ENCODE data around the gene ANKRD9. TPM values are rescaled to one million over a fixed set of nuclear protein-coding genes. Genes with fewer than 3 reads are reported as not detected.

ANKRD9 gene
- total RNA-seq, 1 donor from 2014 or later, result 34.6 TPM

DNA sequence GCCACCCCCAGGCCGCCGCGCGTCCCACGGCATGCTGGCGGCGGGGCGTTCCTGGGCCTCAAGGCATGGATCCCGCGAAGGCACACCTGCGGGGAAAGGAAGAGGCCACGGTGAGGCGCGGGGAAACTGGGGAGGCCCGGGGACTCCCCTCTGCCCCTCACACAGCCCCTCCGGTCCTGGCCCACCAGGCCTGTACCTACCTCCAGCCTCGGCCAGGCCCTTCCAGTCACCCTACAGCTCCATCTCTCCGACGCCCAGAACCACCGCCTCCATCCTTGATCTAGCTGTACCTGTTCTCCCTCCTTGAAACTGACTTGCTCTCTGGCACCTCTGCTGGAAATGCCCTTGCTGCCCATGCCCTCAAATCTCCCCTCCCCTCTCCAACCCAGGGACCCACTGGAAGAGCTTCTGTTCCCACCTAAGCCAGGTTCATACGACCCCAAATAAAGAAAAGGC lies 1.7 kb downstream of the ANKRD9 start:
- Histone ChIP-seq H3K27ac (peak overlapping the region; percentile 88), H3K36me3 (no peaks in the 10 kb centered on the region), H3K4me1 (peaks cover 16% of the 10 kb centered on the region), H3K27me3 (no peaks in the 10 kb centered on the region), H3K9me3 (no peaks in the 10 kb centered on the region), H3K4me3 (no peak overlapping the region)
- TF ChIP-seq CTCF (IDR thresholded peaks at IDR 0.05) (no peak), POLR2AphosphoS5 (IDR thresholded peaks at IDR 0.05; ENCODE audit: insufficient read depth in 1 of 2, low read depth in 1 of 2) (no peak), POLR2A (IDR thresholded peaks at IDR 0.05) (no peak)
- intact Hi-C loops (cut with DNase I), result no loop called here
- no peak for DNase-seq (ENCODE audit: extremely low spot score in 2 of 2)

DNA sequence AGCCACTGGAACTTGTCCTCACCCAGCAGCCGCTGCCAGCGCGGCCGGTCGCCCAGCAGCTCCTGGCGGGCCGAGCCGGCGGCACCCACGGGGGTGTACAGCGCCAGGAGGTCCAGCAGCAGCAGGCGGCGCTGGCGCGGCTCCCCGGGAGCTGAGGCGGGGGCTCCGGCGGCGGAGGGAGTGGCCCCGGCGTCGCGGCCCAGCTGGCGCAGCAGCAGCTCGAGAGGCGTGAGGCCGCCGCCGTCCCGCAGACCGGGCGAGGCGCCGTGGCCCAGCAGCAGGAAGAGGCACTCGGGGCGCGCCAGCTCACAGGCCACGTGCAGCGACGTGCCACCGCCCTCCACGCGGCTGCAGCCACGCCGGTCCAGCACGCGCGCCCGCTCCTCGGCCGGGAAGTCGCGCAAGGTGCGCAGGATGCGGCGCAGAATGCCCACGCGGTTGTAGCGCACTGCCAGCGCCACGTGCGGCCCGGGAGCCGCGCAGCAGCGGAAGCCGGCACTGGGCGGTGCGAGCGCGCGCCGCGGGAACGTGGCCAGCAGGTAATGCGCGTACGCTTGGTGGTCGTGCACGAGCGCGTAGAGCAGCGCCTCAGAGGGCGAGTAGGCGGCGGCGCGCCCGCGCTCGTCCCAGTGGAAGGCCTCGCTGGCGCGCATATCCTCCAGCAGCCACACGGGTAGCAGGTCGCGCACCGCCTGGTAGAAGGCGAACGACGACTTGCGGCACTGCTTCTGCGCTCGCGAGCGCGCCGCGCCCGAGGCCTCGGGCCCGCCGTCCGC lies 2.3 kb downstream of the ANKRD9 start:
- Histone ChIP-seq H3K36me3 (no peaks in the 10 kb centered on the region), H3K4me1 (peaks cover 16% of the 10 kb centered on the region), H3K9me3 (no peaks in the 10 kb centered on the region), H3K4me3 (no peak overlapping the region), H3K27me3 (no peaks in the 10 kb centered on the region), H3K27ac (no peak overlapping the region)
- TF ChIP-seq POLR2AphosphoS5 (IDR thresholded peaks at IDR 0.05; ENCODE audit: insufficient read depth in 1 of 2, low read depth in 1 of 2) (no peak), CTCF (IDR thresholded peaks at IDR 0.05) (no peak), POLR2A (IDR thresholded peaks at IDR 0.05) (no peak)
- intact Hi-C loops (cut with DNase I), result no loop called here
- DNase-seq (ENCODE audit: extremely low spot score in 2 of 2), result no peak

DNA sequence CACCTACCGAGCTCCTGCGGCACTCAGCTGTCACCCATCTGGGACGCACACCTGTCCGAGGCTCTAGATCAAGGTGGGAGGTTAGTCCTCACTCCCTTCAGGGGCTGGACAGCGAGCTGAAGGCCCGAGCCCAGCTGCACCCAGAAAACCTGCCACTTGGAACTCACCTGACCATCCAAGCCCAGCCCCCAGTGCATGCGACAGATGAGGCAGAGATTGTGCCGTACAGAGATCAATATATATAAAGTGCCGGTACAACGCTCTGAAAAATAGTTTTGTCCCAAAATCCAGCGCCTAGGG lies 3.0 kb downstream of the ANKRD9 start:
- intact Hi-C loops (cut with DNase I), result no loop called here
- no peak for TF ChIP-seq CTCF (IDR thresholded peaks at IDR 0.05)
- TF ChIP-seq POLR2AphosphoS5 (IDR thresholded peaks at IDR 0.05; ENCODE audit: insufficient read depth in 1 of 2, low read depth in 1 of 2), result no peak
- no peak for TF ChIP-seq POLR2A (IDR thresholded peaks at IDR 0.05)
- peaks cover 16% of the 10 kb centered on the region for H3K4me1 ChIP-seq
- H3K4me3 ChIP-seq, result no peak overlapping the region
- no peaks in the 10 kb centered on the region for H3K9me3 ChIP-seq
- H3K36me3 ChIP-seq, result no peaks in the 10 kb centered on the region
- DNase-seq (ENCODE audit: extremely low spot score in 2 of 2), result no peak
- H3K27me3 ChIP-seq, result no peaks in the 10 kb centered on the region
- no peak overlapping the region for H3K27ac ChIP-seq

GRCh38 chr14:102505775-102506625 lies 3.6 kb downstream of the ANKRD9 start:
- no peak for TF ChIP-seq POLR2AphosphoS5 (IDR thresholded peaks at IDR 0.05; ENCODE audit: insufficient read depth in 1 of 2, low read depth in 1 of 2)
- no peak overlapping the region for H3K27ac ChIP-seq
- no peaks in the 10 kb centered on the region for H3K36me3 ChIP-seq
- peaks cover 12% of the 10 kb centered on the region for H3K4me1 ChIP-seq
- intact Hi-C loops (cut with DNase I), result no loop called here
- H3K27me3 ChIP-seq, result no peaks in the 10 kb centered on the region
- H3K4me3 ChIP-seq, result no peak overlapping the region
- no peak for DNase-seq (ENCODE audit: extremely low spot score in 2 of 2)
- no peaks in the 10 kb centered on the region for H3K9me3 ChIP-seq

DNA sequence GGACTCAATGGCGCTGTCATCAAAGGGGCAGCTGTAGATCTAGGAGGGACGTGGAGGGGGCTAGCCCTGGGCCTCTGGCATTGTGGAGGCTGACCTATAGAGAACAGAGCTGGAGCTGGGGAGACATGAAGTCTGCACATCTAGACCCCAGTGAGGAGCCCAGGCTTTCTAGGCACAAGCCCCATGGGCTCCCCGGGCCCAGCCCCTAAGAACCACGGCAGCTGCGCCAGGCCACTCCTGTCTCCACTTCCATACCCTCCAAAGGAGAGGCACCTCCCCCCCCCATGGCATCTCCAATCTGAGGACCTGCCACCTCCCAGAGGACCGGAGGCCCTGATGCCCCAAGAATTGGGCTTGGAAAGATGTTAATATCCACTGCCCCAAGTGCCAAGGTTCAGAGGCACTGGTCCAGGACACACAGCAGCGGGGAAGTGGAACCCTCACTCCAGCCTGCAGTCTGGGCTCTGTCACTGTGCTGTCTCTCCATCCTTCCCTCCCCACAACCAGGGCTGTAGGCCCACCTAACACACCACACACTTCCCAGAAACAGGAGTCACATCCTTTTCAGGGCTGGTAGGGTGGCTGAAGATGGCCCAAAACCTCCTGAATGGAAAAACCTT lies 4.5 kb downstream of the ANKRD9 start:
- Histone ChIP-seq H3K36me3 (no peaks in the 10 kb centered on the region), H3K9me3 (no peaks in the 10 kb centered on the region), H3K27ac (no peak overlapping the region), H3K4me3 (no peak overlapping the region), H3K27me3 (no peaks in the 10 kb centered on the region), H3K4me1 (peaks cover 12% of the 10 kb centered on the region)
- intact Hi-C loops (cut with DNase I), result no loop called here
- no peak for TF ChIP-seq POLR2AphosphoS5 (IDR thresholded peaks at IDR 0.05; ENCODE audit: insufficient read depth in 1 of 2, low read depth in 1 of 2)
- no peak for TF ChIP-seq POLR2A (IDR thresholded peaks at IDR 0.05)
- TF ChIP-seq CTCF (IDR thresholded peaks at IDR 0.05), result no peak
- no peak for DNase-seq (ENCODE audit: extremely low spot score in 2 of 2)
